CD1c-positive myeloid dendritic cell (primary cell): Measurements from ENCODE around the gene C2.

Experiments
- DNase-seq: peaks from one replicate; pipeline ENCODE4 v3.0.0-alpha.2; 2016; ENCODE audit errors: extremely low spot score

C2 gene

GRCh38 chr6:31927242-31927862 is at the start of gene C2:
Gene C2, plus strand, starts transcription at chr6:31927717. Its CDS starts 36 bp downstream, at chr6:31927753.
- DNase-seq, result no peak

GRCh38 chr6:31878222-31878621 is 49.3 kb upstream of the C2 start:
- no peak for DNase-seq

- DNase-seq, result no peak
Observed at GRCh38 chr6:31878726-31879125, 48.8 kb upstream of the C2 start, which contains the start of gene SLC44A4. Gene SLC44A4, minus strand, starts transcription at chr6:31878997. Its CDS starts 17 bp downstream, at chr6:31878980.

GRCh38 chr6:31879143-31879542 is 48.4 kb upstream of the C2 start:
- no peak for DNase-seq

- DNase-seq, result no peak
Observed at GRCh38 chr6:31879901-31880300, 47.6 kb upstream of the C2 start.

GRCh38 chr6:31880616-31881015 is 46.9 kb upstream of the C2 start:
- no peak for DNase-seq

- DNase-seq, result no peak
Observed at GRCh38 chr6:31881136-31881859, 46.2 kb upstream of the C2 start.

- no peak for DNase-seq
Observed at GRCh38 chr6:31882344-31882743, 45.2 kb upstream of the C2 start.

GRCh38 chr6:31883676-31884075 is 43.8 kb upstream of the C2 start:
- no peak for DNase-seq

- DNase-seq, result no peak
Observed at GRCh38 chr6:31884528-31885035, 42.9 kb upstream of the C2 start.

GRCh38 chr6:31886541-31886991 is 41.0 kb upstream of the C2 start:
- no peak for DNase-seq

- DNase-seq, result no peak
Observed at GRCh38 chr6:31887173-31888007, 40.1 kb upstream of the C2 start.

- DNase-seq, result peak; percentile 51
Observed at GRCh38 chr6:31888276-31889258, 39.0 kb upstream of the C2 start.

GRCh38 chr6:31889331-31889972 is 38.1 kb upstream of the C2 start:
- no peak for DNase-seq

- DNase-seq, result no peak
Observed at GRCh38 chr6:31892821-31893220, 34.7 kb upstream of the C2 start.

GRCh38 chr6:31896493-31896855 is 31.0 kb upstream of the C2 start:
- DNase-seq, result no peak

GRCh38 chr6:31896856-31897611 is 30.5 kb upstream of the C2 start:
- DNase-seq, result no peak

GRCh38 chr6:31897612-31898382 is 29.7 kb upstream of the C2 start, which contains the start of gene EHMT2:
Gene EHMT2, minus strand, starts transcription at chr6:31897698. Its CDS starts 21 bp downstream, at chr6:31897677.
- DNase-seq, result peak; percentile 93
